GM19328 (cell line): ENCODE measurements around the gene SMAD9.

ENCODE experiments used
- ATAC-seq: cut with Tn5 transposase; IDR thresholded peaks from one replicate; pipeline ENCODE4 v1.9.1; 2021; ENCODE audit warnings: mild to moderate bottlenecking, moderate library complexity; ENCODE audit not compliant: unreplicated experiment

The SMAD9 gene

DNA sequence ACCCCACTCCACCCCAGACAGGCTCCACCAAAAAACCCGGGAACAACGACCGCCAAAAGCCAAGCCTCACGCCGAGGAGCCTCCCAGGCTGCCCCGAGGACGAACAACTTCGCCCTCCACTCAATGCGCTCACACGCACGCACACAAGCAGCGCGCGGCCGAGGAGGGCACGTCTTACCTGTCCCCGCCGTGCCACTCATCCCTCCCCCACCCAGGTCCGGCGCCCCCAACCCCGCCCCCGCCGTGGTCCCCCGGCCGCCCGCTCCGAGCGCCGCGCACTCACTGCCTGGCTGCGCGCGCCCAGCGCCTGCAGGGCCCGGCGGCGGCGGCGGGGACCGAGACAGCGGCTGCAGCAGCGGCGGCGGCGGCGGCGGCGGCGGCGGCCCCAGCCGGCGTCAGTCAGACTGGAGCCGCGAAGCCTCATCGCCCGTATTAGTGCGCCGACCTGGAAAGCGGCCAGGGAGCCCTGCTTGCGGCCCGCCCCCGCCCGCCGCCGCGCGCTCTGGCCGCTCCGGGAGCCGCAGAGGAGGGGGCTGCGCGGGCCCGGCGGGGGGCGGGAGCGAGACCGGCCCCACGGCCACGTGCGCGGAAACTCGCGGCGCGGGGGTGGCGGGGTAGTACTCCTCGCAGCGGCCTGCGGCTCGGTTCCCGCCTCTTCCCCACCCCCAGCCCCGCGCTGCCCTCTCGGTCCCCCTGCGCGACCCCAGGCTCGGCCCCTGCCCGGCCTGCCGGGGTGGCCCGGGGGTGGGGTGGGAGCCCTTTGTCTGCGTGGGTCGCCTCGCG lies at the start of gene SMAD9:
SMAD9 (minus strand) TSS at position 406 of the 783 bp plus-strand sequence. CDS start 40,549 bp downstream, outside the sequence.
- peak; percentile 45 for ATAC-seq

GRCh38 chr13:36966404-36966803 lies 46.4 kb upstream of the SMAD9 start:
- no peak for ATAC-seq

GRCh38 chr13:36965767-36966166 lies 45.7 kb upstream of the SMAD9 start:
- ATAC-seq, result no peak

DNA sequence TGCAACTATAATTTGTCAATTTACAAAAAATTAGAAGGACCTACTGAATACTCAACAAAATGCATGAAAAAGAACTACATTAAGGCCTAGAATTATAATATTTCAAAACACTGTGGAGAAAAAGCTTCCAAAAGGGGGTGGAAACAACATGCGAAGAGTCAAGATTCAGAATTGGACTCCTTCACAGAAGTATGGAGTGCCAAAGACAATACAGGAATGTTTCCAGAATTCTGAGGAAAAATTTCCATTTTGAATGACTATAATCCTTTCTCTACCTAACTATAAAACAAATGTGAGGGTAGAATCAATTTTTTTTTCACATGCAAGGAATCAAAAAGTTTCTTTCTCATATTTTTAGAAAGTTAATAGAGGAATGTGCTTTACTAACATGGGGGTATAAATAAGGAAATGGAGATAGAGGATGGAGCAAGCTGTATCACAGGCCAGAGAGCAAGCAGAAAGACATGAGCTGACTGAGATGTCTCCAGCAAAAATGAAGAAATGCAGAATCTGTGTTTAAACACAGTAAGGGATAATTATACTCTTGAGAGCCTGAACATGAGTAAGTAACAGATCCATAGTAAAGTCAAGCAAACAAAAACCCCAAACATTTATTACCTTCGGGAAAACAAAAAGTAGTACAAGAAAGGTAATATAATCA lies 39.5 kb upstream of the SMAD9 start:
- ATAC-seq, result no peak

DNA sequence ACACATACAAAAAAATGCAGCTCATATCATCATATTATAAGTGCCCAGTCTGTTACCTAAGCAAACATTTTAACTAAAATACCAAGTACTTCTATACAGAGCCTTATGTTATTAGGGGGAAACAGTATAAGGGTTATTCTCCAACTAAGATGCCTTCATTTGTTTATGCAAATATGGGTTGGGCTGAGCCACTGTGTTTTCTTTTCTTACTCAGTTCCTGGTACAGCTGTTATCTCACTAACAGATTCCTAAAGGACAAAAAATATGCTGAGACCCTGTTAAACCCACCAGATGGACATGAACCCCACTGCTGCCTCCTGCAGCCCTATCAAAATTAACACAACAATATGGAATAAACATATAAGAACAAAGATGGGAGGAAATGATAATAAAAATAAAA lies 34.5 kb upstream of the SMAD9 start:
- no peak for ATAC-seq

GRCh38 chr13:36950920-36951319 lies 30.9 kb upstream of the SMAD9 start:
- no peak for ATAC-seq

- no peak for ATAC-seq
These were observed 30.3 kb upstream of the SMAD9 start for GRCh38 chr13:36950330-36950729.

GRCh38 chr13:36945078-36945477 lies 25.0 kb upstream of the SMAD9 start:
- ATAC-seq, result no peak

GRCh38 chr13:36925603-36926002 lies 5.6 kb upstream of the SMAD9 start:
- no peak for ATAC-seq

DNA sequence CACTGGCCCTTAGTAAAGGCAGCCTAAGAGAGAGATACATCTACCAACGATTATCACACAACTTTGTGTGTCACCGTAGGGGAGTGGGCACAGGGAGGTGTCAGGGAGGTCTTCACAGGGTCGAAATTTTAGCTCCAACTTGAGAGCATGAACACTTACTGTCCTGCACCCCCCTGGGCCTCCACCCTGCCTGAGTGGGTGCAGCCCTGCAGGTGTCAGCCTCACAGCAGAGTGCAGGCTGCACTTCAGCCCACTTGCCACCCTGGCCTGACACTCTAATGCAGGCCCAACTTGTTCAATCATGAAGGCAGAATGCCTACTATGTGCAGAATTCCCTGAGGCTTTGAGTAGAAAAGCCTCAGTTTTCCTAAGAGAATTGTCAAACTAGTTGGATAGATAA lies 4.0 kb upstream of the SMAD9 start:
- ATAC-seq, result no peak

GRCh38 chr13:36921631-36922301 lies 1.7 kb upstream of the SMAD9 start:
- no peak for ATAC-seq

DNA sequence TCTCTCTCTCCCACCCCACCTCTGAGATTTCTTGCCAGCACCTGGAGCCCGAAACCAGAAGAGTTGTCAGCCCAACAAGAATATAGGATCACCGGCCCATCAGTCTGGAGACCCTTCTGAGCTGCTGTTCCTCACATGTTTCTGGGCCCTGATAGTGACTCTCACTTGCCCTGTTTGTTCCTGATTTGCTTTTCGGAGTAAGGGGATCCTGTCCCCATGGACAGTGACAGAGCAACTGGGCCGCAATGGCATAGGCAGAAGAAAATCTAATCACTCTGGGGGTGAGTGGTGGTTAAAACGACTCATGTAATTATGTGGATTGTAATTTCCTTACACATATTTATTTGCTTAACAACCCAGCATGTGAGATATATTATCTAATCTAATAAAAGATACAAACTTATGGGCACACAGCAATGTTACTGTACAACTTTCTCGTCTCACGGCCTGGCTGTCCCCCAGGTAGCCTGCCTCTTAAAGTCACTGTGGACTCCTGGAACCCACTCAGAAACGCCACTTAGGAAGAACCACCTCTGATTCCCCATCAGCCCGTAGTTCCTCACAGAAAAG lies 663 bp upstream of the SMAD9 start:
- ATAC-seq, result no peak

GRCh38 chr13:36919171-36919832 lies 736 bp downstream of the SMAD9 start:
- no peak for ATAC-seq

DNA sequence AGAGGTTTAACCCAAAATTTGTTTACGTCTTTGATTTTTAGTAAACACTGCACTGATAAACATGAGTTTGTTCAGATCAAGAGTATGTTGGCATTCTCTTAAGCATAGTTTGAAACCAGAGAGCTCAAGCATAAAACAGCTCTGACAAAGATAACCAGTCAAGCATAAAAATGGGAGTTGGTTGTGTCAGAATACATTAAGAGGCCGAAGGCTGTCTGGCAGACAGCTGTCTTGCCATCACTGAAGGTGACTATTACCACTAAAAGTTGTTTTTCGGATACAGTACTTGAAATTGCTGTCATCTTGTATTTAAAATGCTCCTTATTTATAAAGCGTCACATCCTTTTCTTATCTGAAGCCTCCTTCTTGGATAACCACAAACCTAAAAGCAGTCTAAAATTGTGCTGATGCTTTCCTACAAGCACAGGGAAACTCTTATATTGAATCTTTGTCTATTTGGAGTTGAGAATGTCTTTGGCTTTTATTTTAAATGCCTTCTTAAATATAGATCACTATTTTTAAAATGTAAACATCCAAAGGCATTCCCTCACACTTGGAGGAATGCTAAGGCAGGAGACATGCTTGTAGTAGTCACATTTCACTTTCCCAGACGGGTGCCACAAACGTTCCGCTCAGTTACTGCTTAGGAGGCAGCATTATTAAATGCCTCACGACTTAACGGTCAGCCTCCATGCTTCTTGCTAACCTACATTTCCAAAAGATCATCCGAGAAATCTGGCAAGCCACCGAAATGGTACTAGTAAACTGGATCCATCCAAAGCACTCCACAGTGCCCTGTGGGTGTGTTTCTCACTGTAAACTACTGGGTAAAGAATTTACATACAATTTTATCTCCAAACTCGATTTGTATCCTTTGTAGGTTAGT lies 1.5 kb downstream of the SMAD9 start:
- ATAC-seq, result no peak

DNA sequence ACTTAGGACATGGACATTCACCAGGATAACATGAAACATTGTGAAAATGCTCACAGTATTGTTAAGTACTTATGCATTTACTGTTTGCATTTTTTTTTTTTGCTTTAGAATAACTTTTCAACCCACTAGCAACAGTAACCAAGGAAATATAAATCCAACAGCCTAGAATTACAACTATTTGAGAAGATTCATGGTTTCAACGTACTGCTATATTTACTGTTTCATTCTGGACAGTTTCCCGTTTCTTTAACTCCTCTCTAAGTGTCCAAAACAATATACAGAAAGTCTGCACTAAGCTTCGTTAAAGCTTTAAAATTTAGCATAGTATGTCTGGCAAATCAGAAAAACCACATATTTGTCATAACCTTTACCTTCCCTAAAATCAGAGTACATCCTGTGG lies 2.7 kb downstream of the SMAD9 start:
- no peak for ATAC-seq

DNA sequence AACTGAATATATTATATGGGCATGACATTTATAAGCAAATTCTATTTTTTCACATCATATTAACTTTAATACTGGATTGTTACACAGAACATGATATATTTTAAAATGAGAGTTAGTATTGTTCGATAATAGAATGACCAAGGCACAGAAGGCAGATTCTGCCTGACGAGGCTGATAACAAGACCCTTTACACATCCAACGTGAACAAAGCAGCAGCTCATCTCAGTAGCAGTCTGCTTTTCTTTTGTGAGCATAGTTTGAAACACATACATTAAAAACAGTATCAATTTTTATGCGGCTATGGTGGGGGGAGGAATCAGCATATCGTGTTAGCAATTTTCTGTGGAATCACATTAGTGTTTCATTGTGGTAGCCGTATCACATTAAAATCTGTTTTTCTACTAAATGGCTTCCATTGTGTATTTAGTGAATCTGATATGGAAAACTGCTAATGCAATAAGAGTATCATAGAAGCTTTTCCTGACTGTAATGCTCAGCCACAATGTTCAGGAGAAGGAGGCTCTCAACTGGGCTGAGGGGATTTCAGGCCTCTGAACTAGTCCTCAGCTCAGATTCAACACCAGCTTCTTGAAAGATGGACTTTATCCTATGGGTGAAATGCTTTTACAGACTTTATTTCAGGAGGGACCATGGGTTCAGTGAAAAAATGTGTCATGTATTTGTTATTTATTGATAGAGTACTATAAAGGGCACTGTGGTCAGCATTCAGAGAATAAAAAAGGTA lies 4.0 kb downstream of the SMAD9 start:
- no peak for ATAC-seq

DNA sequence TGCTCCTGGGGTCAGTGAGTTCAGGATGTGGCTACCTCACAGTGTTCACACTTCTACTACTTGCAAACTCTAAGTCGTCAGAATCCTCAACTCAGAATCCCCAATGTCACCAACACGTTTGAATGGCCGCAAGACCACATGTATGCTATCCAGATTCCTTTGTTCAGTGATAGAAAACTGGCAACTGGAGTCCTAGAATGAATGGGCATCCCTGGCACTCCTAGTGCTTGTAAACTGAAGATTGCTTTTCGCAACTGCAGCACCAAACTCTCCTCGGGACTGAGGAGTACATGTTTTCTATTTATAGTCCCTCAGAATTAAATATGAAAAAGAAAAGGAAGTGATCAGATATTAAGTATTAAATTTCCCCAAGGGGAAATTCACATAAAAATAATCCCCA lies 4.9 kb downstream of the SMAD9 start:
- ATAC-seq, result no peak

GRCh38 chr13:36914648-36915047 lies 5.4 kb downstream of the SMAD9 start:
- no peak for ATAC-seq

DNA sequence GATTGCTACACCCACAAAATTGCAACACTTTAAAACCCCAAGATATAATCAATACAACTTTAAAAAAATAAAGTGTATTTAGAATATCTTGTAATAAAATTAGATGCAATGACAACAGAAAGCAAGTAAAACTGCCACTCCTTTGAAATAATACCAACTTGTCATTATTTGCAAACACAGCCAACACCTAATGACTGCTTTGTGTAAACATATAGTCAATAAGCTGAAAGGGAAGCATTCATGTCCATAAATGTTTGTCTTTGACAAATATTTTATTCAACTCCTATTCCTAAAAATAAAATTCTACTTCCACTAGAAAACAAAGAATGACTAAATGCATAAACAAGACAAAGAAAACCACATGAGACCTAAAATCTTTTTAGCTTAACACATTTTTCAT lies 6.6 kb downstream of the SMAD9 start:
- ATAC-seq, result no peak
